ENCODE data around the gene GNG7.
"Not testable (repeated sequence)": the region's sequence is repeated elsewhere in the genome, so short reads cannot be mapped to it uniquely, and the experiment has no call there.

The GNG7 gene

GRCh38 chr19:2567996-2568395, 134.5 kb downstream of the GNG7 start:
- no peak for TF ChIP-seq ISL1 (CRISPR knock-in tag; IDR thresholded peaks at IDR 0.05)
- ATAC-seq = no peak

- TF ChIP-seq ARNTL (CRISPR knock-in tag; IDR thresholded peaks at IDR 0.05; ENCODE audit: borderline replicate concordance, low read depth) (no peak), TOX (CRISPR knock-in tag; IDR thresholded peaks at IDR 0.05; ENCODE audit: borderline replicate concordance) (no peak), SNAI2 (CRISPR knock-in tag; IDR thresholded peaks at IDR 0.05) (no peak), CSRNP3 (CRISPR knock-in tag; IDR thresholded peaks at IDR 0.05) (no peak), ZNF8 (CRISPR knock-in tag; IDR thresholded peaks at IDR 0.05) (no peak), CREB5 (CRISPR knock-in tag; IDR thresholded peaks at IDR 0.05; ENCODE audit: low read depth) (no peak), PATZ1 (CRISPR knock-in tag; IDR thresholded peaks at IDR 0.05; ENCODE audit: borderline replicate concordance) (no peak), TSHZ2 (CRISPR knock-in tag; IDR thresholded peaks at IDR 0.05) (no peak), GLIS3 (CRISPR knock-in tag; IDR thresholded peaks at IDR 0.05) (no peak), CSDC2 (CRISPR knock-in tag; IDR thresholded peaks at IDR 0.05) (no peak), ZNF70 (CRISPR knock-in tag; IDR thresholded peaks at IDR 0.05) (no peak), OSR1 (CRISPR knock-in tag; IDR thresholded peaks at IDR 0.05) (no peak), POU6F1 (CRISPR knock-in tag; IDR thresholded peaks at IDR 0.05; ENCODE audit: borderline replicate concordance, low read depth) (no peak), ZNF565 (CRISPR knock-in tag; conservative IDR thresholded peaks at IDR 0.05; ENCODE audit: low read depth) (no peak), TCF4 (CRISPR knock-in tag; IDR thresholded peaks at IDR 0.05; ENCODE audit: borderline replicate concordance) (no peak), BACH2 (CRISPR knock-in tag; IDR thresholded peaks at IDR 0.05; ENCODE audit: borderline replicate concordance) (no peak), ISL1 (CRISPR knock-in tag; IDR thresholded peaks at IDR 0.05) (no peak), ZFP3 (CRISPR knock-in tag; IDR thresholded peaks at IDR 0.05) (no peak), ESRRG (CRISPR knock-in tag; IDR thresholded peaks at IDR 0.05) (no peak), ZFP30 (CRISPR knock-in tag; IDR thresholded peaks at IDR 0.05) (no peak)
- ATAC-seq = no peak
These were observed 134.9 kb downstream of the GNG7 start for GRCh38 chr19:2567580-2567979.

GRCh38 chr19:2563546-2563945, 138.9 kb downstream of the GNG7 start:
- ATAC-seq = not testable (repeated sequence)

- ATAC-seq = peak; percentile 38; the same call in 1 of the 3 replicates
- TF ChIP-seq TCF4 (CRISPR knock-in tag; IDR thresholded peaks at IDR 0.05; ENCODE audit: borderline replicate concordance) (no peak), ZNF565 (CRISPR knock-in tag; conservative IDR thresholded peaks at IDR 0.05; ENCODE audit: low read depth) (no peak), ZNF8 (CRISPR knock-in tag; IDR thresholded peaks at IDR 0.05) (no peak), CREB5 (CRISPR knock-in tag; IDR thresholded peaks at IDR 0.05; ENCODE audit: low read depth) (no peak), ARNTL (CRISPR knock-in tag; IDR thresholded peaks at IDR 0.05; ENCODE audit: borderline replicate concordance, low read depth) (no peak), GLIS3 (CRISPR knock-in tag; IDR thresholded peaks at IDR 0.05) (no peak), ZFP30 (CRISPR knock-in tag; IDR thresholded peaks at IDR 0.05) (no peak), PATZ1 (CRISPR knock-in tag; IDR thresholded peaks at IDR 0.05; ENCODE audit: borderline replicate concordance) (no peak), ZFP3 (CRISPR knock-in tag; IDR thresholded peaks at IDR 0.05) (no peak), POU6F1 (CRISPR knock-in tag; IDR thresholded peaks at IDR 0.05; ENCODE audit: borderline replicate concordance, low read depth) (no peak), TOX (CRISPR knock-in tag; IDR thresholded peaks at IDR 0.05; ENCODE audit: borderline replicate concordance) (no peak)
These were observed 140.6 kb downstream of the GNG7 start for GRCh38 chr19:2561895-2562294.
